ENCODE measurements around the gene SPDEF.

Gene SPDEF

DNA sequence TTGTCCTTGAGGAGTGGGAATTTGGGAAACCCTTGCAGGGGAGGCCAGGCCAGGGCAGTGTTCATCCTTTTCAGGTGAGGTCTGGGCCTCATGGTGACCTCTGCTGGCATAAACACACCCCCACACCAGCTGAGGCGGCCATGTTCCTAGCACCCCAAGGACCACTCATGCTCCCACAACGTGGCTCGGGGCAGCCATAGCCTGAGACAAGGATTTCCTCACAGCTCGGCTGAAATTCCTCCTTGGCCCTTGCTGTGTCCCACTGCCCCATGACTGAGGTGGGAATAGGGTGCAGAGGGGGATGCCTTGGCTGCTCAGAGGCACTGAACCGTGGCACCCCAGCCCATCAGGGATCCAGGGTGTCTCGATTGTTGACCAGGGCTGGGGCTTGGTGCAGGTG is 27.3 kb upstream of the SPDEF start:
- DNase-seq: no peak

- no peak for DNase-seq
Observed at GRCh38 chr6:34581561-34581920, 25.4 kb upstream of the SPDEF start.

DNA sequence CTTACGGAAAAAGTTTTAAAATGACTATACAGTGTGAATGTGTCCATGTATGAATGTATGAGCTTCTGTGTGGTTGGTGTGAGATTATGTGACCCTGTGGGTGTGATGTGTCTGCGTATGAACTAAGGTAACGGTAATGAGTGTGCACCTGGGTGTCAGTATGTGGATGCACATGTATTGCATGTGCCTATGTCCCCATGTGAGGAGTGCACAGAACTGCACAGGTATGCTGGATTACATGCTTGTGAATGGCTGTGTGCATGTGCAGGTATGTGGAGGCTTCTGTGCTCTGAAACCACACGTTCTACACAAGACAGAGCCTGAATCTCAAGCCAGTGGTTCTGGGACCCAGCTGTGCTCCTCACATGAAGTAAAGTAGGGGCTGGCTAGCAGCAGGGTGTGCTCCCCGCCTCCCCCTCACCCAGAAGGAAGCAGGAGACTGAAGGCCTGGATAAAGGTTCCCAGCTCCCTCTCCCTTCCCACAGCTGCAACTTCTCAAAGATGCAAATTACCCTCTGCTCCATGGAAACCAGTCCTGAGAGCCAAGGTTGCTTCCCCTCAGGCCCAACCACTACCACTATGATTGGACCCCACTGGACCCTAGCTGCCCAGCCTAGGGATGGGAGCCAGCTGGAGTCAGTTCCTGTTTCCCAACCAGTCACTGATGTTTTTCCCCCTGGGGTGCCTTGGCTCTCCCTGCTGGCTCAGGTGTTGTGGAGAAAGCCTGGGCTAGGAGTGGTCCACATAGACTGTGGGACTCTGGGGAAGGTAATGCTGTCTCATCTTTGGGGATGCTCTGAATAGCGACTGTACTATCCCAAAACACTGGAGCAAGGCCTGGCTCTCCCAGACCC is 24.8 kb upstream of the SPDEF start:
- DNase-seq: no peak

GRCh38 chr6:34578445-34579262 is 22.5 kb upstream of the SPDEF start:
- DNase-seq: no peak

GRCh38 chr6:34576286-34576955 is 20.3 kb upstream of the SPDEF start:
- no peak for DNase-seq

GRCh38 chr6:34575326-34575725 is 19.2 kb upstream of the SPDEF start:
- DNase-seq: no peak

- DNase-seq: no peak
Observed at GRCh38 chr6:34574647-34575293, 18.6 kb upstream of the SPDEF start.

DNA sequence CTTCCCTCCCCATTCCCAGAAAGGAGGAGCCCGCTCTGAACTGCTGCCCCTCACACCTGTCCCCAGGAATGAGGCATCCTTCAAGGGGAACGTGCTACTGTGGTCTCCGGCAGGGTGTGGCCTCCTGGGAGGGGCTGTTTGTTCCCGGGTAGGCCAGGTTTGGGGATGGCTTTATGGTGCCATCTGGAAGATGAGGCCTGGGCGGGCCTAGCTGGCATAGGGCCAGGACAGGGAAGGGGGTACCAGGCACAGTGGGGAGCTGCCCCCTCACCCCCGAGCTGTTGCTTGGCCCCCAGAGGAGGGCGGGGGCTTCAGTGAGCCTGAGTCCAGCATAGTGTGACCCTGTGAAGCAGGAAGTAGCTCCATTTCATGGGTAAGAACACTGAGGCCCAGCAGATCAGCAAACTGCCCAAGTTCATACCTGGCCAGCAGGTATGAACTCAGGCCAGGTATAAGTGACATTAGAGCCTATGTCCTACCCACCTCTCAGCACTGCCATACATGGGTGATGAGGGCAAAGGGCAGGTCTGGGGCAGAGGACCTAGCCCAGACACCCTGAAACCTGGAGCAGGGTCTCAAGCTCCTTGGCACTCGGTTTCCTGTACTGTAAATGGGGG is 17.5 kb upstream of the SPDEF start:
- no peak for DNase-seq

DNA sequence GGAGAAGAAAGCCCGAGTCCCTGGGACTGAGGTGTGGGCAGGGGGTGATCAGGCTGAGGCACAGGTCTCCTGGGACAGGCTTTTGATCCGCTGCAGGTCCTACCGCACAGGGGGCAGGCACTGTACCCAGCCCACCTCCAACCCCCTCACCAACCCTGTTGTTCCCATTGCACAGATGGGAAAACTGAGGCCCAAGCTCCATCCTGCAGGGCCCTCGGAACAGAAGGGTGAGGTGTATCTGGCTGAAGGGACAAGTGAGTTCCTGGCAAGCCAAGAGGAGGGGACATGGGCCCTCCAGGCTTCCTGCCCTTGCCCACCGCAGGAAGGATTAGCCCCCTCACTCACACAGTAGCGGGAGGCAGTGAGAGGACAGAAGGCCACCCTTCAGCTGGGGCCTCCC is 16.5 kb upstream of the SPDEF start:
- DNase-seq: no peak

GRCh38 chr6:34572021-34572420 is 15.9 kb upstream of the SPDEF start:
- no peak for DNase-seq

DNA sequence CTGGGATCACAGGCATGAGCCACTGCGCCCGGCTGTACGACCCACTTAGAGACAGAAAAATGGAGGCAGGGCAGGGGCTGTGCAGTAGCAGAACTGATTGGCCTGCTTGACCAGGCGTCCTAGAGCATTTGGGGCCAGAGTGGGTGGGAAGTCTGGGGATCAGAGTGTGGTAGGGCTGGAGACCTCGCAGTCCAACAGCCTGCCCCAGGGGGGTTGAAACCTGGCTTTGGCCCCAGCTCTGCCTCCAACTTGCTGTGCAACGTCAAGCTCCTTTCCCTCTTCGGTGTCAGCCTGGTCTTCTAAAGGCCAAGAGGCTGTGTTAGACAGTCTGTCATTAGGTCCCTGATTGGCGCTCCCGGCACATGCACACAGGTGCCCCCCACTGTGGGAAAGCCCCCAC is 15.3 kb upstream of the SPDEF start:
- no peak for DNase-seq

DNA sequence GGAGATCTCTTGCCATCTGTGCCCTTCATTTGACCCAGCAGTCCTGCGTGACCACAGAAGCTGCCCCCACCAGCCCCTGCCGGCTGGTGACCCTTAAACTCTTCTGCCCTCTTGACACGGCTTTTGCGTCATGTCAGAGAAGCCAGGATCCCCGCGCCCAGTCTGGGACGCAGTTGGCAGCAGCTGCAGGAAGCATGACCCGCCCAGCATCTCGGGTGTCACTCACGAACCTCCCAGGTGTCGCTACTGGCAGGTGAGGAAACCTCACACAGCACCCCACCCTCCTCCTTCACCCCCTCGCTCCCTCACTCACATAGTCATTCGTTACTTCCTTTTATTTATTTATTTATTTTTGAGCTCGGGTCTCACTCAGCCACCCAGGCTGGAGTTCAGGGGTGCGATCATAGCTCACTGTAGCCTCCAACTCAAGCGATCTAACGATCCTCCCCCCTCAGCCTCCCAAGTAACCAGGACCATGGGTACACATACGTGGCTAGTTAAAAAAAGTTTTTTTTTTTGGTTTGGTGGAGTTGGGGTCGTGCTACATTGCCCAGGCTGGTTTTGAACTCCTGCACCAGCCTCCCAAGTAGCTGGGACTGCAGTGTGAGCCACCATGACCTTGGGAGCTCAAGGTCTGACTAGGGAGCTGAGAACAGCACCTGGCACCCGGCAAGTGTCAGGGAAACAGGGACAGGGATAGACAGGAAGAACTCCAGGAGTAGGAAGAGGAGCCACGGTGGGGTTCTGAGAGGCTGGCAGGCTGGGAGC is 14.1 kb upstream of the SPDEF start:
- no peak for DNase-seq

DNA sequence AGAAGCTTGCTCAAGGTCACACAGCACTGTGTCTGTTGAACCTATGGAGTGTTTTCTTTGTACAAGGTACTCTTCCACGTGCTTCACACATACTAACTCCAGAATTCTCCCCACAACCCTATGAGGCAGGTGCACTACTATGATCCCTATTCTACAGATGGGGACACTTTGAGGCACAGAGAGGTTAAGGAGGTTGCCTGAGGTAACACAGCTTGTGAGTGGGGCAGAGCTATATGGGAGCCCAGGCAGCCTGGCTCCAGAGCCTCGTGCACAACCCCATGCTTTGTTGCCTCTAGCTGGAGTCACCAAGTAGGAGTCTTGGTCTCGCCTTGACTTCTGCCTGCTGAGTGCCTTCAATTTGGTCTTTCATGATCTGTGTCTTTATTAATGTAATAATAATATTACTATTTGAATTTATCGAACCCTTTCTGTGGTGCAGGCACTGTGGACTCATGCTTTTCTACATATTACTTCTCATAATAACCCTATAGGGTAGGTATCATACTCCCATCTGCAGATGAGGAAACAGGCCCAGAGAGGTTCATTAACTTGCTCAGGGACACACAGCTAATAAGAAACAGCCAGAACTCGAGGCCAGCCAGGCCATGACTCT is 13.3 kb upstream of the SPDEF start:
- DNase-seq: no peak

DNA sequence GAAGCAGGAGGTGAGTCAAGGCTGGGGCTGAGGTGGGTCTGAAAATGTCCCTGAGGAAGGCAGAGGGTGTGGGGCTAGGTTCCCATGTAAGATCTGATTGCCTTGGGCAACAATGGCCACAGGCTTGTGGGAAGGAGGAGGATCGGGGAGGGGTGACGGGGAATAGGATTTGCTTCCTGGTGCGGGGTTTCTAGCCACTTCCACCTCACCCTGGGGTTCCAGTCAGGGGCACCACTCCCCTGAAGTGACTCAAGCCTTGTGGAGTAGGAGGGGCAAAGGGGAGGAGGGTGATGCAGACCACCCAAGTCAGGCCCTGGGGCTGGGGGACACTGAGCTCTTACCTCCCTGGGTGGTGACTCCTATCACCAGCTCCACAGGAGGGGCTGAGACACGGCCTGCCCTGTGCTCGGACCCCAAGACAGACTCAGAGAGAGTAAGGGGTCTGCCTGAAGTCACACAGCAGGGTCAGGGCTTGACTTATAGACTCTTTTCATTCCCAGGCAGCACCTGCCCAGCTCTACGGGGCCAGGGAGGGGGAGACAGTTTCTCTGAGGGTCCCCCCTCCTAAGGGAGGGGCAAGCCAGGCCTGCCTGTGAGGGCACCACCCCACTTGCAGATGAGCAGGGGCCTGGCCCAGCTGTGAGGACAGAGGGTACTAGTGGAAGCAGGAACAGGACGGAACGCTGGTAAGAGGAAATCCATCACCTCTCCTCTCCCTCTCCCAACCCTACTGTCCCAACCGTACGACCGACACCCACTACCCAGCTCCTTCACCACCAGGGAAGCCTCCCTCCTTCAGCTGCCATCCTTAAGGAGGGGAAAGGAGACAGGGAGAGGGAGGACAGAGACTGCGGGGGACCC is 12.4 kb upstream of the SPDEF start:
- no peak for DNase-seq

- DNase-seq: no peak
Observed at GRCh38 chr6:34566830-34567546, 10.9 kb upstream of the SPDEF start.

- DNase-seq: no peak
Observed at GRCh38 chr6:34565722-34566137, 9.6 kb upstream of the SPDEF start.

DNA sequence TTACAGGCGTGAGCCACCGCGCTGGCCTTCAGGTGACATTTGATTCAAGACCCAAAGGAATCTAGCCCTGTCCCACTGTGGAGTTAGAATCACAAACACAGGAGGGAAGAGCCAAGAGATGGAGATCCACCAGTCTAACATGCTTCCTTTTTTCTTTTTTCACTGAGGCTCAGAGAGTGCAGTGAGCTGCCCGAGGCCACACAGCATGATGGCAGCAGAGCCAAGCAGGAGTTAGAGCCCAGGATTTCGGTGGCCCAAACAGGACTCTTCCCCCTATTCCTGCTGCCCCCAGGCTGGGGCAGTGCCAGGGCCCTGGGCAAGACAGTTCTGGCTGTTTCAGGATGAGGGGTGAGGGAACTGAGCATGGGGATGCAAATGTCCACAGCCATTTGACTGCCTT is 8.1 kb upstream of the SPDEF start:
- no peak for DNase-seq

GRCh38 chr6:34563513-34563870 is 7.4 kb upstream of the SPDEF start:
- no peak for DNase-seq

GRCh38 chr6:34562861-34563512 is 6.9 kb upstream of the SPDEF start:
- no peak for DNase-seq
